Spleen (tissue), 7 donors: ENCODE measurements around the gene RAD51B.

ENCODE experiments used
- CTCF ChIP-seq, 11 experiments: fragments of 200-600 bp in 7 of 11; fragments of 450-650 bp in 4 of 11; sonication (generic) in 4 of 11; IDR thresholded peaks in 8 of 11; conservative IDR thresholded peaks in 3 of 11; 1 replicate in 7 of 11; 2 replicates in 4 of 11; pipeline versions ENCODE4 v1.4.0 to v1.8.0; 2016 to 2021; ENCODE audit warnings: antibody characterized with exemption in 11 of 11, inconsistent platforms in 4 of 11, mild to moderate bottlenecking in 1 of 11
- POLR2A ChIP-seq, 3 donors: fragments of 450-650 bp; IDR thresholded peaks; one replicate each; pipeline ENCODE4 v1.5.1; 2017; ENCODE audit warnings: antibody characterized with exemption in 3 of 3, mild to moderate bottlenecking in 1 of 3
- donor health status: DM: no; HTN: no; CAD: no; lungs with moderate emphysema.
- donor health status: DM: no; HTN: no; CAD: no.
- donor health status: DM: no; HTN: no; CAD: no.

DNA sequence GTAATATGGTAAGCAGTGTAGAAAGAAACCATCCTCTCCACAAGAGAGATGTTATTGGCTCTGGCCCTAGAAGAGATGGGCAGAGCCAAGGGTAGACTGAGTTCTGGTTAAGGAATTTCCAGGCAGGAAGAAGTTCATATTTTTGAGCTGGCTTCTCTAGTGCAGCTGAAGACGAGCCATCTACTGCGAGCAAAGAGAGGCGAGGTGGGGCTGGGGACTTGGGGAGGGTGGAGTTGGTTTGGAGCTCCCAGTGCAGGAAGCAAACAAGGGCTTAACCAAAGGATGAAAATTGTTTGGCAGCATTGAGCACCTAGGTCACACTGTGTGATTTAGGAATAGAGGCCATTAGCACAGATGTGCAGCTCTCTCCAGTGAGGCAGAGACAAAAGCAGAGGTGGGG lies 733.7 kb downstream of the RAD51B start:
- TF ChIP-seq CTCF (IDR thresholded peaks at IDR 0.05 in 8 of 11, conservative IDR thresholded peaks at IDR 0.05 in 3 of 11) (no peak), POLR2A (IDR thresholded peaks at IDR 0.05) (no peak)
